SH-SY5Y (cell line): ENCODE results near the gene NUDT6.

Source experiments
- GATA2 ChIP-seq: IDR thresholded peaks from 2 replicates; pipeline ENCODE4 v1.6.1; 2011; ENCODE audit warnings: mild to moderate bottlenecking, low read depth, low read length
- GATA3 ChIP-seq: IDR thresholded peaks from 2 replicates; pipeline ENCODE4 v1.6.1; 2011; ENCODE audit warnings: low read depth, mild to moderate bottlenecking, low read length, moderate library complexity

DNA sequence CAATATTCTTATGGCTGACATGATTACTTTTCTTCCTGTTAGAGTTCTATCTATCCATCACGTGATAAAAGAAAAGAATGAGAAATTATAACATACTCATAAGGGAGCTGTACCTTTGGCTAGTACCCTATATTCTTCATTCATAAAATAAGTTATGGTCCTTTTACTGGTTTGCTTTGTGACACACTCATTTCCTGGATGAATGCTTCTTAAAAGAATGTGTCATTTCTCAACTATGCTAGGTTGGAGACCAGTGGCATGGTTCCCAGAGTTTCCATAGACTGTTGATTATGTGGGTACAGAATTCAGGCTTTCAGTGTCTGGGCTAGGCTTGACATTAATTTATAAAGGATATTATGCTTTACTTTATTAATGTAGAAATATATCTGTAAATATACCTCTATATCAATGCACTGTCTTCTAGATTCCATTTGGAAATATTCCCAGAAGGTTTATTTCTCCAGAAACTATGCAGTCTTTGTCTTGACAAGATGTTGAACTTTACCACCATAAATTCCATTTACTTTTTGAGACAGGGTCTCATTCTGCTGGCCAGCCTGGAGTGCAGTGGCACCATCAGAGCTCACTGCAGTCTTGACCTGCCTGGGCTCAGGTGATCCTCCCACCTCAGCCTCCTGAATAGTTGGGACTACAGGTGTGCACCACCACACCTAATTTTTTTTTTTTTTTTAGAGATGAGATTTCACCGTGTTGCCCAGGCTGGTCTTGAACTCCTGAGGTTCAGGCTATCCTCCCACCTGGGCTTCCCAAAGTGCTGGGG, 23.8 kb downstream of the NUDT6 start:
- TF ChIP-seq GATA2 (no peak), GATA3 (no peak)
